GM18505 (cell line): Measurements from ENCODE around the gene SMIM20.

ENCODE experiments used
- ATAC-seq: cut with Tn5 transposase; IDR thresholded peaks from one replicate; pipeline ENCODE4 v1.9.1; 2021; ENCODE audit not compliant: unreplicated experiment
- POLR2A ChIP-seq: IDR thresholded peaks from 4 replicates; pipeline ENCODE4 v1.6.1; 2011; ENCODE audit warnings: borderline replicate concordance; ENCODE audit not compliant: insufficient read depth, insufficient read length; ENCODE audit errors: extremely low read depth

Gene SMIM20

DNA sequence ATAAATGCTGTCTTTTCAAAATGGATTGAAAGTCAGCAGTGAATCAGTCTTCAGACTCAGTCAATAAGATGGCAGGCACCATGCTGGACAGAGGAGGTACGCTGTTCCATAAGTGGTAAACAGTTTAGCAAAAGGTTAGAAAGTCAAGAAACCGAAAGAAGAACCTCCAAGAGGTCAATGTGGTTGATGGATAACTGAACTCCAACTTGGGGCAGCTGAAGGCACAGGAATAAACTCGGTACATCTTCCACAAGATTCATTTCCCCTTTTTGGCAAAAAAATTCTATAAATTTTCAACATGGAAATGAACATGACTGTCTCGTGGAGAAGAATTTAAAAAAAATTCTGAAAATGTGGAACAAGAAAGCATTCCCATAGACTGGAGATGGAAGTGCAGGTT lies 32.8 kb upstream of the SMIM20 start:
- ATAC-seq = no peak
- TF ChIP-seq POLR2A = no peak

- no peak for TF ChIP-seq POLR2A
- no peak for ATAC-seq
Measured at GRCh38 chr4:25882226-25882625, 31.8 kb upstream of the SMIM20 start.

- no peak for ATAC-seq
- TF ChIP-seq POLR2A = no peak
Measured at GRCh38 chr4:25883565-25883964, 30.5 kb upstream of the SMIM20 start.

DNA sequence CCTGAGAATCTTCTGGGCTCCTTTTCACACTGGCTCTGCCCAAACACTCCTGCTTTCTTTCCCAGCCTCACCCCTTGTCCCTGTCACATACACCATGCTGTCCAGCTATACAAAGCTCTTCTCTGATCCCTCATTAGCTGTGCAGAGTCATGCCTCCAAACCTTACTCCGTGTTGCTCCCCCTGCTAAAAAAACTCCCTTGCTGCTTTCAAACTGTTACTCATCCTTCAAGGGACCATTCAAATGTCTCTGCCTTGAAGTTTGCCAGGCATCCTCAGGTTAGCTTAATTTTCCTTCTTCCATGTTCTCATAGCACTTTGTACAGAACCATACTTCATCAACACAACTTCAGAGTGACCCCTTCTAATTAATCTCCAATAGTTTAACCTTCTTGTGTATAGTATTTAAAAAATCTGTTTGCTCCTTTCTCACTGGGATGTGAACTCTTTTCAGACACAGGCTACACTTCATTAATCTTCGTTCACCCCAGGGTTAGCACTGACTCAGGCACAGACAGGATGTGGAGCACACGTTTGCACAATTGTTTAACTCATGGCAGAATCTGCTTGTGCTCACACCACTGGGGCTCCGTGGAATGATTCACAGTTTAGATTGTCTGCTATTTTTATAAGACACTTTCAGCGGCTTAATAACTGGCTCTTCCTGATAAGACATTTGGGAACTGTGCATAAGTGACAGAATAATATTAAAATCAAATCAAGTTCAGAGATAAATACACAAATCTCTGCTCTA lies 29.8 kb upstream of the SMIM20 start:
- peak; percentile 73 for ATAC-seq
- no peak for TF ChIP-seq POLR2A

DNA sequence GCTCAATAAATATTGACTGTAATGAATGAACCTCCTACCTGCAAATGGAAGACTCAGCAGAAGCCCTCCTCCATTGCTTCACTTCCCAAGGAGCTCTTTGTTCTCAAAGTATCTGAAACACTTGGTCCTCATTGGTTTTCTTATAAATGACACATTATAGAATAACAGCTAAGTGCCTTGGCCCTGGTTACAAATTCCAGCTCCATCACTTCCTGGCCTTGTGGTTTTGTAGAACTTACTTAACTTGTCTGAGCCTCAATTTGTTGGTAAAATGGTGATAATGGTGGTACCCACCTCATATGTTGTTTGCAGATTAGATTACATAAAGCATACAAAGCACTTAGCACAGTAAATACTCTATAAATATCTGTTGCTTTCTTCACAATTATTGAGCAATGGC lies 25.2 kb upstream of the SMIM20 start:
- no peak for TF ChIP-seq POLR2A

DNA sequence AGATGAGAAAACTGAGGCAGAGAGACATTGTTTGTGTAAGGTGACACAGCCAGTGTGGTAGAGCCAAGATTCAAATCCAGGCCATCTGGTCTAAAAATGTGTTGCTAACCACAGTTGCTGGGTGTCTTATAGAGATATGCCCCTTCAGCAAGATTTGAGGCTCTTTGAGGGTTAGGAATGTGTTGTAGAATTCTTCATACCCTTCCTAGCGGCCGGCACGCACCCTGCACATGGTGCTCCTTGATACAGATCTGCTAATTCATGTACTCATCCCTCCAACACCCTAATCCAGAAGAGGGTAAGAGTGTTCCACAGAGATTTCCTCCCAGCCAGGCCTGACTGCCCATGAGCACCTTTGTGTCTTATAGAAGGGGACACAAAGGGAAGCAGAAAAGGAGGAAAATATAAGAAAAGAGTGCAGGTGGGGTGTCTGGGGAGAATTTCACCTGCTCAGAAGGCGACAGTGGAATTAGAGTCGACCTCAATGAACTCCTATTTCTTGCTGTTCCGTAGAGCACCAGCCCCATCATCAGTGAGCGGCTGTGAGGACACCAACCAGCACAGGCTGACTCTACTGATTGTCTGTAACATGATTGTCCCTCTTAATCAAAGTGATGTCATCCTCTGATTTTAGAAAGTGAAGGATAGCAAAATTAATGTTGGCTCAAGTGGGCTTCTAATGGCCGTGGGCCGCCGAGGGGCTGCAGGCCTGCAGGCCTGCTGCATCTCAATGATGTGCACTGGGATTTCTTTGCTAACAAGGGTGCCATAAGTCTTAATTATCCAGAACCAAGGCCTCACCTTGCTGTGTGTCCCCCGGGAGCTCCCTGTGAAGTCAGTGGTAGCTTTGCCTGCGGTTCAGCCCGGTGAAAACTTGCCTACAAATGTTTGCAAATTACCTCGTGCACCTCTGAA lies 24.2 kb upstream of the SMIM20 start:
- no peak for TF ChIP-seq POLR2A
- ATAC-seq = no peak

More for the DNA sequence above, 25.2 kb upstream of the SMIM20 start:
- ATAC-seq = no peak

DNA sequence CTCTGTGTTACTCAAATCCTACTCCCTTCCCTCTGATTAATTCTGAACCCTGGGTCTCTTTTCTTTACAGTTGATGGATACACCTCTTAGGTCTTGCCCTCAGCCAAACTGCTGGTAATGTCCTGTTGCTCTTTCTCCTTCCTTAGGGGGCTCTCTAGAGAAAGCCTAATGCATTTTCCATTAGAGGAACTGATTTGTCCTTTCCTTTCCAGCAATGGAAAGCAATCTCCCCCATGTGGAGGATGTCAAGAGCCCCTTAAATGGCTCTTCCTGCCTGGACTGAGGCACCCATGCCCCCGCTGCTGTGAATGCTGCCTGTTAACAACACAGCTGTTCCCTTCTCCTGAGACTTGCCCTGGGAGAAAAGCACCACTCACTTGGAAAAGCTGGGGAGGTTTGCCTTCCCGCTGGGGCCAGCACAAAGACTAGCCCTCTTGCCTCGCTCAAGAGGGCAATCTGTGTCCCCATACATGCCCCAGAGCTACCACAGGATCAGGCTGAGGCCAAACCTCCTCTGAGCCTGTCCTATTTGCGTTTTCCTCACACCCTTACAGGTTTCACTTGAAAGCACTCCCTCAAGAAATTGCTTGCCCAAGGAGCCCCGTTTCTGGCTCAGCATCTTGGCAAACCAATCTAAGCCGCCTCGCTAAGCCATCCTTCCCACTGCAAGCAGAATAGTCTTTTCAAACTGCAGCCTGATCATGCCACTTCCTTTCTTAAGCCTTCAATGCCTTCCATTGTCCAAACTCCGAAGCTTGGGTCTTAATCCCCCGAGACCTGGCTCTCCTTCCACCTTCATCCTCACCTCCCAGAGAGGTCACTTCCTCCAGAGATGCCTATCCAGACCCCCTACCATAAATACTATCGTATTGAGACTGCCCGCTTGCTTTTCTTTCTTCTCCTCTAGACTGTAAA lies 23.2 kb upstream of the SMIM20 start:
- no peak for ATAC-seq
- no peak for TF ChIP-seq POLR2A

DNA sequence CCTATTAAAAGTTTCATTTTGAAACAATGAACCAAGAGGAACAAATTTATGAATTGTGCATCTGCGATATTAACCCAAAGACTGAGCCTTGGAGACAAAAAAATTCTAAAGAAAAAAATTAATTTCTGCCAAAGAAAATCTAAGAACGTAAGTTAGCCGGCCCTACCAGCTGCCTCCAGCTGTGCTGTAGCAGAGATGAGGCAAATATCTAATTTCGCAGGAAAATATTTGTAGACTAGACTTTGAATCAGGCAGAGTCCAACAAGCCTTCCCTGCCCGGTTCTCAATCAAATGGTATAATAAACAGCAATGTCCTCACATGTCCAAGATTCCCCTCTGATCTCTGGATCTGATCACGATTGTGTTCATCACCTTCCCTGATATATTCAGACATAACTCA lies 21.2 kb upstream of the SMIM20 start:
- TF ChIP-seq POLR2A = no peak
- no peak for ATAC-seq

DNA sequence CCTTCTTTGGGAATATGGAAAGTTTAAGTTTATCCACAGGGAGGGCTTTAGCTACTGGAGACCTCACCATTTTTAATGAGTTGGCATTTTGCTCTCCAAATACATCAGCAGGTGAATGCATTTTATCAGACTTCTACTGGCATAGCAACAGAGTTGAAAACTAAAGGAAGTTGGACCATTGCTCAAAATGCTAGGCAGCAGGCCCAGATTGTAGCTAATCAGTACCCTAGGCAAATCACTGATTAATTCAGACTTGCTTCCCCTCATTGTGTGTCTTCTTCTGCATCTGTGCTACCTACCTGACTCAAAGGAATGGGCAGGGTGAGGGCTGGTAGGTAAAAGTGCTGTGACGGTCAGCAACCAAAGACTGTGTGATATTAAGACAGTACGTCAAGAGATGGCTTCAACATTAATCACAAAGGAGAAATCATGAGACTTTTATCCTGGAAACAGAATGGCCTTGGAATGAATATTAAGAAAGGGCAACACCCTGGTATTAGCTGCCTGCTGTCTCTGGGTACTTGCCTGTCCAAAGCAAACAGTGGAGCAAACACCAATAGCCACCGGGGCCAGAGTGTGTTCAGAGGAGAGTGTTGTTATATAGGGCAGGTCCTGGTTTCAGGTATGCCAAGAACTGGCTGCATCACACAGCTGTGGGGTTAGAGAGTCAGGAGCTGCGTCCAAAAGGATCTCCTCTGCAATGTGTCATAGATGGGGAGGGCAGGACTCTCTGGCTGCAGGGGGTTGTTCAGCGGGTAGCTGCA lies 17.1 kb upstream of the SMIM20 start:
- no peak for ATAC-seq
- no peak for TF ChIP-seq POLR2A

- ATAC-seq = no peak
- TF ChIP-seq POLR2A = no peak
Measured at GRCh38 chr4:25900310-25900709, 13.7 kb upstream of the SMIM20 start.

GRCh38 chr4:25901030-25901430 lies 13.0 kb upstream of the SMIM20 start:
- ATAC-seq = no peak
- no peak for TF ChIP-seq POLR2A
